K562 (cell line): Measurements from ENCODE around the gene RPL26. TPM values are rescaled to one million over a fixed set of nuclear protein-coding genes. Genes with fewer than 3 reads are reported as not detected.

Experiments used
- BRCA1 ChIP-seq, 2 experiments: fragments of 450-650 bp in 1 of 2; sonication (generic) in 1 of 2; formaldehyde crosslinking in 1 of 2; IDR thresholded peaks; 2 replicates each; pipeline versions ENCODE4 v1.5.0 to v1.6.1; 2017 to 2020; ENCODE audit warnings: mild to moderate bottlenecking in 1 of 2, missing genetic modification reagents in 1 of 2
- CAMTA2 ChIP-seq: fragments of 250-450 bp; sonication (Bioruptor Pico); conservative IDR thresholded peaks from 2 replicates; pipeline ENCODE4 v1.5.1; 2022
- CCNT2 ChIP-seq: IDR thresholded peaks from 2 replicates; pipeline ENCODE4 v1.6.1; 2011; ENCODE audit warnings: borderline replicate concordance, low read depth, mild to moderate bottlenecking, moderate library complexity, mixed read lengths, low read length; ENCODE audit not compliant: insufficient read length; ENCODE audit errors: extremely low read depth
- EP300 ChIP-seq: IDR thresholded peaks from 2 replicates; pipeline ENCODE4 v1.6.1; 2012; ENCODE audit warnings: low read length, improper control_type of control experiment
- ETS2 ChIP-seq: IDR thresholded peaks from 2 replicates; pipeline ENCODE4 v1.6.1; 2016; ENCODE audit warnings: borderline replicate concordance, missing genetic modification characterization, mild to moderate bottlenecking, moderate library complexity, missing compliant biosample characterization; ENCODE audit not compliant: poor library complexity, severe bottlenecking
- FOXK1 ChIP-seq: sonication (generic); formaldehyde crosslinking; IDR thresholded peaks from 2 replicates; pipeline ENCODE4 v1.8.0; 2022; ENCODE audit warnings: missing genetic modification reagents, mild to moderate bottlenecking, borderline replicate concordance
- FOXK2 ChIP-seq, 2 experiments: fragments of 450-650 bp; IDR thresholded peaks in 1 of 2; conservative IDR thresholded peaks in 1 of 2; 2 replicates each; pipeline ENCODE4 v1.6.1; 2016; ENCODE audit warnings: low read depth in 2 of 2, mild to moderate bottlenecking in 1 of 2
- HDAC1 ChIP-seq, 2 experiments: fragments of 450-650 bp; IDR thresholded peaks; 2 replicates each; pipeline ENCODE4 v1.6.1; 2016 to 2017; ENCODE audit warnings: inconsistent platforms in 1 of 2, mild to moderate bottlenecking in 1 of 2, moderate library complexity in 1 of 2
- HES1 ChIP-seq: fragments of 450-650 bp; IDR thresholded peaks from 2 replicates; pipeline ENCODE4 v1.6.1; 2016; ENCODE audit warnings: low read depth, mild to moderate bottlenecking, moderate library complexity
- HIVEP1 ChIP-seq: fragments of 250-450 bp; sonication (Bioruptor Pico); IDR thresholded peaks from 2 replicates; pipeline ENCODE4 v1.4.0; 2020; ENCODE audit warnings: mild to moderate bottlenecking
- LEF1 ChIP-seq: fragments of 450-650 bp; IDR thresholded peaks from 2 replicates; pipeline ENCODE4 v1.6.1; 2016; ENCODE audit warnings: mild to moderate bottlenecking
- MAFF ChIP-seq: IDR thresholded peaks from 2 replicates; pipeline ENCODE4 v1.6.1; 2012; ENCODE audit warnings: low read length, improper control_type of control experiment
- MAZ ChIP-seq, 2 experiments: fragments of 450-650 bp in 1 of 2; sonication (generic) in 1 of 2; formaldehyde crosslinking; IDR thresholded peaks in 1 of 2; conservative IDR thresholded peaks in 1 of 2; 2 replicates each; pipeline versions ENCODE4 v1.4.0 to v1.5.0; 2020; ENCODE audit warnings: mild to moderate bottlenecking in 1 of 2, missing genetic modification reagents in 1 of 2
- MTA1 ChIP-seq: fragments of 450-650 bp; IDR thresholded peaks from 2 replicates; pipeline ENCODE4 v1.6.1; 2017; ENCODE audit warnings: borderline replicate concordance
- MTF1 ChIP-seq: fragments of 250-450 bp; sonication (Bioruptor Pico); IDR thresholded peaks from 2 replicates; pipeline ENCODE4 v1.9.0; 2021; ENCODE audit warnings: moderate library complexity, mild to moderate bottlenecking, inconsistent platforms, borderline replicate concordance
- NCOA1 ChIP-seq: fragments of 450-650 bp; IDR thresholded peaks from 2 replicates; pipeline ENCODE4 v1.6.1; 2016; ENCODE audit warnings: low read depth
- NUFIP1 ChIP-seq: fragments of 450-650 bp; IDR thresholded peaks from 2 replicates; pipeline ENCODE4 v1.6.1; 2018; ENCODE audit not compliant: partially characterized antibody
- PHF21A ChIP-seq: fragments of 450-650 bp; IDR thresholded peaks from 2 replicates; pipeline ENCODE4 v1.6.1; 2017; ENCODE audit warnings: low read depth, borderline replicate concordance
- PHF8 ChIP-seq: fragments of 200-600 bp; sonication (generic); IDR thresholded peaks from 2 replicates; pipeline ENCODE4 v1.6.1; 2012; ENCODE audit warnings: mixed run types, mild to moderate bottlenecking, inconsistent platforms, low read length, moderate library complexity, borderline replicate concordance
- STAT5B ChIP-seq: fragments of 250-450 bp; sonication (Bioruptor Pico); IDR thresholded peaks from 2 replicates; pipeline ENCODE4 v1.8.0; 2021; ENCODE audit warnings: mild to moderate bottlenecking, inconsistent platforms
- THAP7 ChIP-seq: fragments of 250-450 bp; sonication (Bioruptor Pico); IDR thresholded peaks from 2 replicates; pipeline ENCODE4 v1.5.0; 2021
- TSHZ1 ChIP-seq: fragments of 250-450 bp; sonication (Bioruptor Pico); IDR thresholded peaks from 2 replicates; pipeline ENCODE4 v1.4.0; 2020; ENCODE audit warnings: mild to moderate bottlenecking, moderate library complexity
- ZNF41 ChIP-seq: fragments of 250-450 bp; sonication (Bioruptor Pico); conservative IDR thresholded peaks from 2 replicates; pipeline ENCODE4 v1.4.0; 2020; ENCODE audit warnings: mild to moderate bottlenecking
- ZNF511 ChIP-seq: sonication (generic); formaldehyde crosslinking; IDR thresholded peaks from 2 replicates; pipeline ENCODE4 v1.8.0; 2022; ENCODE audit warnings: mild to moderate bottlenecking, missing genetic modification reagents
- ZNF589 ChIP-seq: fragments of 200-800 bp; sonication (Bioruptor generic); IDR thresholded peaks from 2 replicates; pipeline ENCODE4 v1.6.1; 2016; ENCODE audit warnings: low read depth, missing genetic modification characterization, missing compliant biosample characterization
- polyA plus RNA-seq, 8 experiments: library from polyadenylated mRNA; depleted of rRNA in 4 of 8; stranded (reverse) in 5 of 8; unstranded in 3 of 8; fragments of >200 nt; fragmentation: Nextera tagmentation in 2 of 8; fragmentation: Illumina TruSeq in 1 of 8; extraction: Ambion mirVana in 2 of 8; extraction: Trizol in 1 of 8; gene quantifications; 2 replicates each; pipeline versions ENCODE4 v1.2.1 to v1.2.3, GENCODE V29; 2011 to 2014; ENCODE audit warnings: inconsistent platforms in 1 of 8, missing spikeins in 1 of 8
- total RNA-seq, 7 experiments: library from RNA; depleted of rRNA in 6 of 7; stranded (reverse); fragments of >200 nt in 6 of 7; fragmentation: Illumina TruSeq in 2 of 7; extraction: Trizol in 2 of 7; gene quantifications; 2 replicates each; pipeline versions ENCODE4 v1.2.1 to v1.2.3, GENCODE V29; 2011 to 2021; ENCODE audit warnings: low replicate concordance in 1 of 7

Gene RPL26
- total and polyA plus RNA-seq, 9 of the 15 experiments (the other 6 are each of a cell fraction or from before 2014, with no cell fraction given), result 1,474 to 4,074 (median 2,904) TPM

- TF ChIP-seq FOXK1 (CRISPR knock-in tag) (no peak), BRCA1 (IDR thresholded peaks at IDR 0.05) (no peak), BRCA1 (CRISPR knock-in tag; IDR thresholded peaks at IDR 0.05) (no peak), HES1 (peak; percentile 50; the same call in 1 of the 2 replicates), MAZ (CRISPR knock-in tag; conservative IDR thresholded peaks at IDR 0.05 in 1 of 2, IDR thresholded peaks at IDR 0.05 in 1 of 2) (0 out of 4 replicates have a peak, but pooled peaks of 1 of the 2 experiments have one; percentile 34), NUFIP1 (no peak), THAP7 (CRISPR knock-in tag) (no peak), LEF1 (peak; percentile 53; the same call in 1 of the 2 replicates), MAFF (no peak), NCOA1 (no peak), CCNT2 (peak; percentile 29), PHF8 (no peak), HDAC1 (IDR thresholded peaks at IDR 0.05) (peak in 1 of 2 experiments; percentile 59; a peak in 2 of 4 replicates), STAT5B (CRISPR knock-in tag) (no peak), ZNF589 (CRISPR knock-in tag) (no peak), ZNF41 (CRISPR knock-in tag) (no peak), CAMTA2 (CRISPR knock-in tag) (no peak), ZNF511 (CRISPR knock-in tag) (no peak), FOXK2 (conservative IDR thresholded peaks at IDR 0.05 in 1 of 2, IDR thresholded peaks at IDR 0.05 in 1 of 2; ENCODE audit: low read depth in 2 of 2) (no peak), MTF1 (no peak), EP300 (peak; percentile 82), PHF21A (no peak), HIVEP1 (CRISPR knock-in tag) (no peak), MTA1 (0 out of 2 replicates have a peak, but pooled peaks have one; percentile 33), ETS2 (tag) (no peak), TSHZ1 (no peak)
Measured at GRCh38 chr17:8386841-8387240, 3.8 kb upstream of the RPL26 start (continued).
